Loucy (cell line): Measurements from ENCODE around the gene PCCA.

Source experiments
- H2AFZ ChIP-seq: fragments of 200-600 bp; sonication (generic); 2 replicates; pipeline ENCODE4 v1.6.0; 2016; ENCODE audit warnings: antibody characterized with exemption, mild to moderate bottlenecking, low read length, moderate library complexity
- H3F3A ChIP-seq: fragments of 200-600 bp; 2 replicates; pipeline ENCODE4 v1.6.0; 2016; ENCODE audit warnings: antibody characterized with exemption, low read depth, mild to moderate bottlenecking
- H3K27me3 ChIP-seq: fragments of 200-600 bp; sonication (generic); 2 replicates; pipeline ENCODE4 v1.6.1; 2014; ENCODE audit warnings: low read length, mild to moderate bottlenecking; ENCODE audit not compliant: insufficient read depth, poor library complexity, severe bottlenecking
- H3K36me3 ChIP-seq: fragments of 200-600 bp; sonication (generic); 2 replicates; pipeline ENCODE4 v1.6.1; 2016; ENCODE audit warnings: low read length; ENCODE audit not compliant: insufficient read depth
- H3K4me1 ChIP-seq: fragments of 200-600 bp; sonication (generic); 2 replicates; pipeline ENCODE4 v1.5.1; 2014; ENCODE audit warnings: low read length, mild to moderate bottlenecking; ENCODE audit not compliant: insufficient read depth, poor library complexity, severe bottlenecking
- H3K4me2 ChIP-seq: fragments of 200-600 bp; sonication (generic); 2 replicates; pipeline ENCODE4 v1.6.0; 2014; ENCODE audit warnings: antibody characterized with exemption, low read length, low read depth, mild to moderate bottlenecking; ENCODE audit not compliant: poor library complexity, severe bottlenecking
- H3K4me3 ChIP-seq: fragments of 200-600 bp; sonication (generic); 2 replicates; pipeline ENCODE4 v1.5.1; 2014; ENCODE audit warnings: low read length, mild to moderate bottlenecking, mixed read lengths; ENCODE audit not compliant: poor library complexity, severe bottlenecking
- H3K79me2 ChIP-seq: fragments of 200-600 bp; sonication (generic); 2 replicates; pipeline ENCODE4 v1.6.1; 2014; ENCODE audit warnings: low read length; ENCODE audit not compliant: insufficient read depth
- H3K9ac ChIP-seq: fragments of 200-600 bp; sonication (generic); 2 replicates; pipeline ENCODE4 v1.6.0; 2014; ENCODE audit warnings: mild to moderate bottlenecking, low read depth, low read length, moderate library complexity; ENCODE audit not compliant: poor library complexity, severe bottlenecking
- H3K9me2 ChIP-seq: fragments of 200-600 bp; sonication (generic); replicated peaks from 2 replicates; pipeline ENCODE4 v1.6.1; 2016; ENCODE audit warnings: low read depth, low read length, mixed read lengths
- H3K9me3 ChIP-seq: fragments of 200-600 bp; sonication (generic); 2 replicates; pipeline ENCODE4 v1.6.1; 2014; ENCODE audit warnings: mild to moderate bottlenecking, antibody characterized with exemption, low read length, low read depth; ENCODE audit not compliant: insufficient read depth
- H4K20me1 ChIP-seq: fragments of 200-600 bp; sonication (generic); 2 replicates; pipeline ENCODE4 v1.6.0; 2014; ENCODE audit warnings: antibody characterized with exemption, low read length, mild to moderate bottlenecking; ENCODE audit not compliant: insufficient read depth, poor library complexity, severe bottlenecking
- EZH2phosphoT487 ChIP-seq: fragments of 200-600 bp; IDR thresholded peaks from 2 replicates; pipeline ENCODE4 v1.6.1; 2018; ENCODE audit warnings: antibody characterized with exemption, mild to moderate bottlenecking, moderate library complexity, borderline replicate concordance
- TF ChIP-seq, protein P1 (sequence below): fragments of 200-600 bp; sonication (generic); conservative IDR thresholded peaks from 2 replicates; pipeline ENCODE4 v1.5.1; 2014; ENCODE audit warnings: mild to moderate bottlenecking, antibody characterized with exemption, low read length

The PCCA gene

DNA sequence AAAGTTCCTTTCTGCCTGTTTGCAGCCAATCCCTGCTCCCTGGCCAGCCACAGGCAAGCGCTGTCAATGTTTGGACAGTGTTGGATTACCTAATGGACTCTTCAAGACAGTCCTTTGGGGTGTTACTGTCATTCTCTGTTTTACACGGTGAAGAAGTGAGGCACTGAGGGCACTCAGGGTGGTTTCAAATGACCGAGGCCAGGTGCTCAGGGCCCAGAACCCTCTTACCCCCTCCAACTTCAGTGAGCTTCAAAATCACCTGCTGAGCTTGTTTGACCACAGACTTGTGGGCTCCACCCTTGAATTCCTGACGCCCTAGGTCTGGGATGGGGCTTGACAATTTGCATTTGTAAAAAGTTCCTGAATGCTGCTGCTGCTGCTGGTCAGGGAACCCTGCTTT lies 401.8 kb downstream of the PCCA start:
- Histone ChIP-seq H3K4me1 (peaks cover 8% of the 10 kb centered on the region), H3K9me2 (no peaks in the 10 kb centered on the region), H3K79me2 (no peaks in the 10 kb centered on the region), H2AFZ (no peak overlapping the region), H3F3A (no peaks in the 10 kb centered on the region), H3K36me3 (no peaks in the 10 kb centered on the region), H3K27me3 (no peaks in the 10 kb centered on the region), H3K4me3 (no peak overlapping the region), H3K9me3 (no peaks in the 10 kb centered on the region), H4K20me1 (no peaks in the 10 kb centered on the region), H3K4me2 (no peak overlapping the region), H3K9ac (no peak overlapping the region)
- no peak for TF ChIP-seq EZH2phosphoT487
- TF ChIP-seq, protein P1, sequence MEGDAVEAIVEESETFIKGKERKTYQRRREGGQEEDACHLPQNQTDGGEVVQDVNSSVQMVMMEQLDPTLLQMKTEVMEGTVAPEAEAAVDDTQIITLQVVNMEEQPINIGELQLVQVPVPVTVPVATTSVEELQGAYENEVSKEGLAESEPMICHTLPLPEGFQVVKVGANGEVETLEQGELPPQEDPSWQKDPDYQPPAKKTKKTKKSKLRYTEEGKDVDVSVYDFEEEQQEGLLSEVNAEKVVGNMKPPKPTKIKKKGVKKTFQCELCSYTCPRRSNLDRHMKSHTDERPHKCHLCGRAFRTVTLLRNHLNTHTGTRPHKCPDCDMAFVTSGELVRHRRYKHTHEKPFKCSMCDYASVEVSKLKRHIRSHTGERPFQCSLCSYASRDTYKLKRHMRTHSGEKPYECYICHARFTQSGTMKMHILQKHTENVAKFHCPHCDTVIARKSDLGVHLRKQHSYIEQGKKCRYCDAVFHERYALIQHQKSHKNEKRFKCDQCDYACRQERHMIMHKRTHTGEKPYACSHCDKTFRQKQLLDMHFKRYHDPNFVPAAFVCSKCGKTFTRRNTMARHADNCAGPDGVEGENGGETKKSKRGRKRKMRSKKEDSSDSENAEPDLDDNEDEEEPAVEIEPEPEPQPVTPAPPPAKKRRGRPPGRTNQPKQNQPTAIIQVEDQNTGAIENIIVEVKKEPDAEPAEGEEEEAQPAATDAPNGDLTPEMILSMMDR = no peak

DNA sequence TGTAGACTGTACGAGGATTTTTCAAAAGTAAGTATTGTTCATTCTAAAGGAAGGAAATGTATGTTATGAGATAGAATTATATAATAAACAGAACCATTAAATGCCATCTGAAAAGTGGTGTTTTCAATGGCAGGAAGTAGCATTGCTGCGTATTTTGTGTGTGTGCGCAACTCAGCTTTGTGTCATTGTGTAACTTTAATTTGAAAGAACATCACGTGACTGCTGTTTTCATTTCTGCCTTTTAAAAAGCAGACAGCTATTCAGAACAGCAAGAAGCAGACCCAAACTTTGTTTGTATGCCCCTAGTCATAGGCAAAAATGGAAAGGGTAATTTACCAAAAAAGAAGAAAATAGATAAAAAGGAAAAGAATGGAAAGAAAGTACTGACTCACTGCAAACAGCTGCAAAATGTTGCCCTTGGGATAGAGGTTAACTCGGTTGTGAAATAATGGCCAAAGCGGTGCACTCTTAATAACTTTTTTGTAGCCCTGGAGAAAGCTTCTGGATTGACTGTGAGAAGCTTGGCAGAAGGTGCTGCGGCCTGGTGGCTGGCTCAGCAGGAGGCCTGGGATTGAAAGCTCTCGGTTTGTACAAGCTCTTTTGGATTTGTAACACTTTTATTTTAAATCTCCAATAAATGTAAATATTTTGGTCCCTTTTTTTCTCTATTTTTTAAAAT lies 402.4 kb downstream of the PCCA start:
- no peaks in the 10 kb centered on the region for H3K36me3 ChIP-seq
- no peaks in the 10 kb centered on the region for H3K79me2 ChIP-seq
- H3K4me3 ChIP-seq = no peak overlapping the region
- no peak overlapping the region for H2AFZ ChIP-seq
- H3K27me3 ChIP-seq = no peaks in the 10 kb centered on the region
- H3K9me2 ChIP-seq = no peaks in the 10 kb centered on the region
- no peaks in the 10 kb centered on the region for H3F3A ChIP-seq
- peaks cover 7% of the 10 kb centered on the region for H3K4me1 ChIP-seq
- H3K4me2 ChIP-seq = no peak overlapping the region
- H4K20me1 ChIP-seq = no peaks in the 10 kb centered on the region
- TF ChIP-seq, protein P1 = no peak
- no peaks in the 10 kb centered on the region for H3K9me3 ChIP-seq
- no peak overlapping the region for H3K9ac ChIP-seq

GRCh38 chr13:100493418-100493817 lies 404.5 kb downstream of the PCCA start:
- no peak overlapping the region for H3K9ac ChIP-seq
- peaks cover 19% of the 10 kb centered on the region for H3K4me1 ChIP-seq
- H4K20me1 ChIP-seq = no peaks in the 10 kb centered on the region
- H3F3A ChIP-seq = no peaks in the 10 kb centered on the region
- no peak overlapping the region for H3K4me3 ChIP-seq
- H3K9me2 ChIP-seq = no peaks in the 10 kb centered on the region
- H2AFZ ChIP-seq = no peak overlapping the region
- H3K9me3 ChIP-seq = no peaks in the 10 kb centered on the region
- no peaks in the 10 kb centered on the region for H3K27me3 ChIP-seq
- no peak for TF ChIP-seq EZH2phosphoT487
- TF ChIP-seq, protein P1 = no peak
- no peaks in the 10 kb centered on the region for H3K79me2 ChIP-seq
- no peaks in the 10 kb centered on the region for H3K36me3 ChIP-seq
- no peak overlapping the region for H3K4me2 ChIP-seq
